Activated B cell treated with CpG ODN at 0.5 μM for 24 hours (primary cell): ENCODE measurements around the gene CAMK2D. TPM values are rescaled to one million over a fixed set of nuclear protein-coding genes. Genes with fewer than 3 reads are reported as not detected.

Experiments used
- ATAC-seq: fragments of 200-7000 bp; cut with Tn5 transposase; one replicate; pipeline ENCODE4 v1.10.0; 2021; ENCODE audit warnings: low read depth, mild to moderate bottlenecking, moderate library complexity
- CTCF ChIA-PET: fragments of 350-600 bp; sonication (Branson Sonifier 250); formaldehyde crosslinking; loops from one replicate; lab custom pipeline; 2021; ENCODE audit warnings: antibody characterized with exemption; lab: Charles Lee
- POLR2A ChIA-PET: fragments of 350-600 bp; sonication (Branson Sonifier 250); formaldehyde crosslinking; loops from one replicate; lab custom pipeline; 2021; ENCODE audit warnings: antibody characterized with exemption; lab: Charles Lee
- DNase-seq: peaks from one replicate; pipeline ENCODE4 v3.0.0; 2022
- H3K27ac Mint-ChIP-seq: one replicate; pipeline ENCODE4 v1.8.0; 2020; ENCODE audit warnings: mixed read lengths
- H3K27me3 Mint-ChIP-seq: one replicate; pipeline ENCODE4 v1.8.0; 2021; ENCODE audit warnings: mixed read lengths
- H3K36me3 Mint-ChIP-seq: one replicate; pipeline ENCODE4 v1.8.0; 2021; ENCODE audit warnings: low read depth, mixed read lengths
- H3K4me1 Mint-ChIP-seq: one replicate; pipeline ENCODE4 v1.8.0; 2021; ENCODE audit warnings: mixed read lengths
- H3K4me3 Mint-ChIP-seq: one replicate; pipeline ENCODE4 v1.8.0; 2020; ENCODE audit warnings: mild to moderate bottlenecking, mixed read lengths
- H3K9me3 Mint-ChIP-seq: one replicate; pipeline ENCODE4 v1.8.0; 2020; ENCODE audit warnings: mixed read lengths
- intact Hi-C: fragments of 100-400 bp; cut with micrococcal nuclease; formaldehyde crosslinking; loops from one replicate; pipeline ENCODE4 v1.15.1; 2024
- total RNA-seq: library from RNA; stranded (reverse); gene quantifications from 2 replicates; pipeline ENCODE4 v1.2.3, GENCODE V29; 2022
- TF ChIP-seq, protein P1 (sequence below): fragments of 200-600 bp; IDR thresholded peaks from one replicate; pipeline ENCODE4 v1.8.0; 2022; ENCODE audit warnings: antibody characterized with exemption, mild to moderate bottlenecking

The CAMK2D gene
- total RNA-seq, 1 donor from 2014 or later, result 72.9 TPM

DNA sequence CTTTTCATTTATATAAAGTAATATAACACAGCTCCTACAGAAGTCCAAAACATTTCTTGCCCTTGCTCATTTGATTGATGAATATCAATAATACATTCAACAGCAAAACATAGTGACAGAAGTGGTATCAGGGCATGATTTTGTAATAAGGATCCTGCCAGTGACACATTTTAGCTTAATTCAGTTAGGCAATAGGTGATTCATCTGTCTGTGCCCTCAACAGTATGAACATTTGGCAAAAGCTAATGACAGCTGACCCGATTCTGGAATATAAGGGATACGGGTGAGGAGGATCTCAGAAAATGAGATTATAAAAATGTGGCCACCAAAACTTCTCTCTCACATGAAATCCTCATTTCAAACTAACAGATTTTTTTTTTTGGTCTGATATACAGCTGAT is 294.0 kb downstream of the CAMK2D start:
- Mint-ChIP-seq H3K4me1 (peaks cover 2% of the 10 kb centered on the region), H3K27ac (no peak overlapping the region), H3K4me3 (no peak overlapping the region), H3K36me3 (peaks cover 49% of the 10 kb centered on the region), H3K27me3 (no peaks in the 10 kb centered on the region), H3K9me3 (no peaks in the 10 kb centered on the region)
- CTCF ChIA-PET, result no interaction called here
- no peak for ATAC-seq
- POLR2A ChIA-PET, result no interaction called here
- TF ChIP-seq, protein P1, sequence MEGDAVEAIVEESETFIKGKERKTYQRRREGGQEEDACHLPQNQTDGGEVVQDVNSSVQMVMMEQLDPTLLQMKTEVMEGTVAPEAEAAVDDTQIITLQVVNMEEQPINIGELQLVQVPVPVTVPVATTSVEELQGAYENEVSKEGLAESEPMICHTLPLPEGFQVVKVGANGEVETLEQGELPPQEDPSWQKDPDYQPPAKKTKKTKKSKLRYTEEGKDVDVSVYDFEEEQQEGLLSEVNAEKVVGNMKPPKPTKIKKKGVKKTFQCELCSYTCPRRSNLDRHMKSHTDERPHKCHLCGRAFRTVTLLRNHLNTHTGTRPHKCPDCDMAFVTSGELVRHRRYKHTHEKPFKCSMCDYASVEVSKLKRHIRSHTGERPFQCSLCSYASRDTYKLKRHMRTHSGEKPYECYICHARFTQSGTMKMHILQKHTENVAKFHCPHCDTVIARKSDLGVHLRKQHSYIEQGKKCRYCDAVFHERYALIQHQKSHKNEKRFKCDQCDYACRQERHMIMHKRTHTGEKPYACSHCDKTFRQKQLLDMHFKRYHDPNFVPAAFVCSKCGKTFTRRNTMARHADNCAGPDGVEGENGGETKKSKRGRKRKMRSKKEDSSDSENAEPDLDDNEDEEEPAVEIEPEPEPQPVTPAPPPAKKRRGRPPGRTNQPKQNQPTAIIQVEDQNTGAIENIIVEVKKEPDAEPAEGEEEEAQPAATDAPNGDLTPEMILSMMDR, result no peak
- intact Hi-C loops, result no loop called here
- no peak for DNase-seq

DNA sequence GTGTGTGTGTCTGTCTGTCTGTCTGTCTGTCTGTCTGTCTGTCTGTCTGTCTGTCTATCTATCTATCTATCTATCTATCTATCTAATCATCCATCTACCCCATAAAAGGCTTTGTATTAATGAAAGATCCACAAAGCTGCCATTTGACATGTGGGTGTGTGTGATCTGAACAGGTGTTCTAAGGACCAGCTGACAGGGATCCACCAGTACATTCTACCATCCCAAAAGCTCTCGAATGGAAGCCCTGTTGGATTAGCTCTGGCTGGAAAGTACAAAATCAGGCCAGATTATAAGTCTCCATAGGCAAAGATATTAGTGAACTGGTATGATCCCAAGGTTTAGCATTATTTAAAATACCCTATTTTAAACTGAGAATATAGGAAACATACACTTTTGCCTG is 299.3 kb downstream of the CAMK2D start:
- Mint-ChIP-seq H3K36me3 (peaks cover 53% of the 10 kb centered on the region), H3K4me1 (no peaks in the 10 kb centered on the region), H3K9me3 (no peaks in the 10 kb centered on the region), H3K27ac (no peak overlapping the region), H3K4me3 (no peak overlapping the region), H3K27me3 (no peaks in the 10 kb centered on the region)
- DNase-seq (no peak), ATAC-seq (no peak)
- POLR2A ChIA-PET, result no interaction called here
- CTCF ChIA-PET, result no interaction called here
- intact Hi-C loops, result loop anchor here (5.0 kb wide), 1 partner anchor 35 kb away; no protein-coding TSS in a partner anchor
- TF ChIP-seq, protein P1, result no peak

DNA sequence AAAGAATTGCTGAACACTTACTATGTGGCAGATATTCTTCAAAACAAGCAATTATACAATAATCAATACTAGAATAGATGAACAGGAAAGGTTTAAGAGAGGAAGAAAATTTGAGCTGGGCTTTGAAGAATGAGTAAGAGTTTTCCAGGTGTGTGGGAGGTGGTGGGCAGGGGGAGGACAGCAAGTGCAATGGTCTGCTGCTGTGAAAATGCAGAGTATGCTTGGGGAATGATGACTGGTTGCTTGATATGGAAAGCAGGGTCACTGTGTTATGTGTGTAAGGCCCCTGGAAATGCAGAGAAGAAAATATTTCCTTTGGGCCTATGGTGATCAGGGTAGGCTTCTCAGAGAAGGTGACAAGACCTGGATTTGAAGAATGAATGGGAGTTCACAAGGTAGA is 300.3 kb downstream of the CAMK2D start:
- ATAC-seq, result no peak
- DNase-seq, result no peak
- Mint-ChIP-seq H3K27ac (no peak overlapping the region), H3K27me3 (no peaks in the 10 kb centered on the region), H3K9me3 (no peaks in the 10 kb centered on the region), H3K4me1 (no peaks in the 10 kb centered on the region), H3K4me3 (no peak overlapping the region), H3K36me3 (peaks cover 63% of the 10 kb centered on the region)
- TF ChIP-seq, protein P1, result no peak
- ChIA-PET CTCF (no interaction called here), POLR2A (no interaction called here)
- intact Hi-C loops, result loop anchor here (5.0 kb wide), 1 partner anchor 36 kb away; no protein-coding TSS in a partner anchor

GRCh38 chr4:113457886-113458285 is 303.7 kb downstream of the CAMK2D start:
- no peaks in the 10 kb centered on the region for H3K27me3 Mint-ChIP-seq
- no peak overlapping the region for H3K4me3 Mint-ChIP-seq
- peaks cover 72% of the 10 kb centered on the region for H3K36me3 Mint-ChIP-seq
- POLR2A ChIA-PET, result no interaction called here
- no peaks in the 10 kb centered on the region for H3K9me3 Mint-ChIP-seq
- ATAC-seq (no peak), DNase-seq (no peak)
- intact Hi-C loops, result no loop called here
- no peak overlapping the region for H3K27ac Mint-ChIP-seq
- CTCF ChIA-PET, result no interaction called here
- peaks cover 13% of the 10 kb centered on the region for H3K4me1 Mint-ChIP-seq
- TF ChIP-seq, protein P1, result no peak

DNA sequence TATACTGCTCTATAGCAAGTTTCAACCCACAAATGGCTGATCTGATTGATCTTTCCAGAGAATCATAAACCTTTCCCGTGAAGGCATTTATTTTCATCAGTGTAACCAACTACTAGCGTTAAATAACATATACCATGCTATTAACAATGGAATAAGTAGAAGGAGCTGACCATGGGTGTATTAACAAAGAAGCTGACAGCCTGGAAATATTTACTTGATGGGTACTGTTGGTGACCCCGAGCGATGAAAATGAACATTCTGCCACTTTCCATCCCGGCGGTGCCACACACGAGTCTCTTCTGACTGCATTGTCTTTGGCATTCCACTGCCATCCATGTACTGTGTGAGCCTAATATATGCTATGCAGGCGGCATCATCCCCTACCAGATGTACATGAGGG is 304.4 kb downstream of the CAMK2D start:
- ChIA-PET CTCF (no interaction called here), POLR2A (no interaction called here)
- TF ChIP-seq, protein P1, result no peak
- ATAC-seq (no peak), DNase-seq (no peak)
- Mint-ChIP-seq H3K27me3 (no peaks in the 10 kb centered on the region), H3K4me1 (peaks cover 15% of the 10 kb centered on the region), H3K36me3 (peaks cover 71% of the 10 kb centered on the region), H3K9me3 (no peaks in the 10 kb centered on the region), H3K4me3 (no peak overlapping the region), H3K27ac (no peak overlapping the region)
- intact Hi-C loops, result no loop called here
